ENCODE data around the gene NRXN2. TPM values are rescaled to one million over a fixed set of nuclear protein-coding genes. Genes with fewer than 3 reads are reported as not detected.
A peak's percentile ranks its signal among the peaks of the same experiment; 100 is the strongest.

NRXN2 gene
- total RNA-seq, 1 donor from 2014 or later, result 2.2 TPM

GRCh38 chr11:64692764-64693331, 30.1 kb downstream of the NRXN2 start:
- H3K27me3 ChIP-seq, result peaks cover 37% of the 10 kb centered on the region
- H3K9ac ChIP-seq, result no peak overlapping the region
- no peak for DNase-seq (ENCODE audit: low spot score)
- peak overlapping the region; percentile 22 for H2AFZ ChIP-seq (replicated peaks)
- H3K27ac ChIP-seq, result no peak overlapping the region
- TF ChIP-seq EZH2phosphoT487 (IDR thresholded peaks at IDR 0.05) (no peak), EZH2 (IDR thresholded peaks at IDR 0.05) (no peak)
- TF ChIP-seq, protein P1, sequence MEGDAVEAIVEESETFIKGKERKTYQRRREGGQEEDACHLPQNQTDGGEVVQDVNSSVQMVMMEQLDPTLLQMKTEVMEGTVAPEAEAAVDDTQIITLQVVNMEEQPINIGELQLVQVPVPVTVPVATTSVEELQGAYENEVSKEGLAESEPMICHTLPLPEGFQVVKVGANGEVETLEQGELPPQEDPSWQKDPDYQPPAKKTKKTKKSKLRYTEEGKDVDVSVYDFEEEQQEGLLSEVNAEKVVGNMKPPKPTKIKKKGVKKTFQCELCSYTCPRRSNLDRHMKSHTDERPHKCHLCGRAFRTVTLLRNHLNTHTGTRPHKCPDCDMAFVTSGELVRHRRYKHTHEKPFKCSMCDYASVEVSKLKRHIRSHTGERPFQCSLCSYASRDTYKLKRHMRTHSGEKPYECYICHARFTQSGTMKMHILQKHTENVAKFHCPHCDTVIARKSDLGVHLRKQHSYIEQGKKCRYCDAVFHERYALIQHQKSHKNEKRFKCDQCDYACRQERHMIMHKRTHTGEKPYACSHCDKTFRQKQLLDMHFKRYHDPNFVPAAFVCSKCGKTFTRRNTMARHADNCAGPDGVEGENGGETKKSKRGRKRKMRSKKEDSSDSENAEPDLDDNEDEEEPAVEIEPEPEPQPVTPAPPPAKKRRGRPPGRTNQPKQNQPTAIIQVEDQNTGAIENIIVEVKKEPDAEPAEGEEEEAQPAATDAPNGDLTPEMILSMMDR (IDR thresholded peaks at IDR 0.05), result no peak
- H3K79me2 ChIP-seq (ENCODE audit: low read depth), result no peaks in the 10 kb centered on the region
- H3F3A ChIP-seq (ENCODE audit: low read depth), result no peaks in the 10 kb centered on the region
- H3K4me1 ChIP-seq, result peaks cover 19% of the 10 kb centered on the region
- H4K20me1 ChIP-seq (ENCODE audit: low read depth), result no peaks in the 10 kb centered on the region
- H3K9me3 ChIP-seq (ENCODE audit: low read depth), result no peaks in the 10 kb centered on the region
- no peak overlapping the region for H3K4me3 ChIP-seq
- no peaks in the 10 kb centered on the region for H3K9me3 Mint-ChIP-seq
- H3K4me2 ChIP-seq, result peak overlapping the region; percentile 51
- no peaks in the 10 kb centered on the region for H3K36me3 Mint-ChIP-seq
- H3K36me3 ChIP-seq, result no peaks in the 10 kb centered on the region
- H3K4me3 Mint-ChIP-seq, result peak overlapping the region; percentile 59
- H3K27me3 Mint-ChIP-seq (ENCODE audit: insufficient read depth, low read depth), result peaks cover 7% of the 10 kb centered on the region
- H3K4me1 Mint-ChIP-seq, result peaks cover 66% of the 10 kb centered on the region
- H3K27ac Mint-ChIP-seq, result peak overlapping the region; percentile 34

GRCh38 chr11:64691543-64691942, 31.5 kb downstream of the NRXN2 start:
- H3K36me3 Mint-ChIP-seq, result no peaks in the 10 kb centered on the region
- H3K4me1 Mint-ChIP-seq, result peaks cover 69% of the 10 kb centered on the region
- H3K4me2 ChIP-seq, result no peak overlapping the region
- H3K4me1 ChIP-seq, result peaks cover 19% of the 10 kb centered on the region
- H3K27ac ChIP-seq, result no peak overlapping the region
- H3K4me3 ChIP-seq, result no peak overlapping the region
- no peak for DNase-seq (ENCODE audit: low spot score)
- H3K27me3 ChIP-seq, result peaks cover 37% of the 10 kb centered on the region
- H3K27ac Mint-ChIP-seq, result no peak overlapping the region
- no peaks in the 10 kb centered on the region for H3K9me3 ChIP-seq (ENCODE audit: low read depth)
- no peaks in the 10 kb centered on the region for H4K20me1 ChIP-seq (ENCODE audit: low read depth)
- peaks cover 10% of the 10 kb centered on the region for H3K27me3 Mint-ChIP-seq (ENCODE audit: insufficient read depth, low read depth)
- H3K4me3 Mint-ChIP-seq, result no peak overlapping the region
- H3F3A ChIP-seq (ENCODE audit: low read depth), result no peaks in the 10 kb centered on the region
- no peaks in the 10 kb centered on the region for H3K9me3 Mint-ChIP-seq
- H3K79me2 ChIP-seq (ENCODE audit: low read depth), result no peaks in the 10 kb centered on the region
- H3K36me3 ChIP-seq, result no peaks in the 10 kb centered on the region
- H2AFZ ChIP-seq (replicated peaks), result no peak overlapping the region
- no peak overlapping the region for H3K9ac ChIP-seq
- TF ChIP-seq, protein P1 (IDR thresholded peaks at IDR 0.05), result no peak
- TF ChIP-seq EZH2phosphoT487 (IDR thresholded peaks at IDR 0.05), result no peak
- no peak for TF ChIP-seq EZH2 (IDR thresholded peaks at IDR 0.05)

DNA sequence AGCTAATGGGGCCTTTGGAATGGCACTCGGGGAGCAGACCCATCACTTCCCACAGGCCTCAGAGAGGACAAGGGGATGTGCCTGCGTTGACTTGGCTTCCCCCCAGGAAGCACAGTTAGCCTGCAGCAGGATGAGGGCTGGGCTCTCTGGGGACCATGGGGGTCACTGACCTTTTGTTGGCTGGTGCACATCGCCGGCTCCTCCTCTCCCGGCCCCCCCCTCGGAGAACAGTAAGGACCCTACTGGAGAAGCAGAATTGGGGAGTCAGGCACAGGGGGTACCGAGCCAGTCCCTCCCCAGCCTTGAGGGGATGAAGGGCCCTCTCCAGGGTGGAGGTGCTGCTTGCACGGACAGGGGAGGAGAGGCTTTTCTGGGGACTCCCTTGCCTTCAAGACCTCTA, 32.8 kb downstream of the NRXN2 start:
- TF ChIP-seq EZH2phosphoT487 (IDR thresholded peaks at IDR 0.05), result no peak
- no peak for TF ChIP-seq EZH2 (IDR thresholded peaks at IDR 0.05)
- TF ChIP-seq, protein P1 (IDR thresholded peaks at IDR 0.05), result no peak
- no peaks in the 10 kb centered on the region for H3K9me3 ChIP-seq (ENCODE audit: low read depth)
- no peaks in the 10 kb centered on the region for H3K36me3 ChIP-seq
- H3F3A ChIP-seq (ENCODE audit: low read depth), result no peaks in the 10 kb centered on the region
- Mint-ChIP-seq H3K27me3 (ENCODE audit: insufficient read depth, low read depth) (peaks cover 8% of the 10 kb centered on the region), H3K4me3 (no peak overlapping the region), H3K4me1 (peaks cover 60% of the 10 kb centered on the region), H3K9me3 (no peaks in the 10 kb centered on the region), H3K27ac (no peak overlapping the region), H3K36me3 (no peaks in the 10 kb centered on the region)
- DNase-seq (ENCODE audit: low spot score), result no peak
- H3K79me2 ChIP-seq (ENCODE audit: low read depth), result no peaks in the 10 kb centered on the region
- no peak overlapping the region for H3K27ac ChIP-seq
- peaks cover 19% of the 10 kb centered on the region for H3K4me1 ChIP-seq
- H3K27me3 ChIP-seq, result peaks cover 37% of the 10 kb centered on the region
- H3K9ac ChIP-seq, result no peak overlapping the region
- H3K4me2 ChIP-seq, result no peak overlapping the region
- no peak overlapping the region for H2AFZ ChIP-seq (replicated peaks)
- H4K20me1 ChIP-seq (ENCODE audit: low read depth), result no peaks in the 10 kb centered on the region
- H3K4me3 ChIP-seq, result no peak overlapping the region
